Esophagus (tissue), 2 donors: ENCODE results near the gene PADI1. TPM values are rescaled to one million over a fixed set of nuclear protein-coding genes. Genes with fewer than 3 reads are reported as not detected.

Experiments used
- polyA plus RNA-seq, 2 donors: library from polyadenylated mRNA; stranded (reverse); fragments of 200-250 nt; gene quantifications; one replicate each; pipeline ENCODE4 v1.2.3, GENCODE V29; 2013
- donor health status: healthy with polysubstance abuse.
- donor health status: Bipolar disorder and iron deficiency.

PADI1 gene
- polyA plus RNA-seq, 2 donors = 162 to 398 TPM

Other genes with a start within 250 kb of the PADI1 start
- 1 to 10 TPM; 1.5 to 1.9 TPM for gene MFAP2, start 224.5 kb upstream of the PADI1 start, polyA plus RNA-seq
- 10 to 100 TPM; 26.5 to 30.7 TPM for gene ATP13A2, start 193.2 kb upstream of the PADI1 start, polyA plus RNA-seq
- gene SDHB, start 151.1 kb upstream of the PADI1 start, polyA plus RNA-seq = 100 to 1,000 TPM in 1 of 2 donors, 10 to 100 TPM in 1; 36.5 to 102 TPM
- under 1 TPM; 0.43 to 0.58 TPM for gene PADI2, start 85.7 kb upstream of the PADI1 start, polyA plus RNA-seq
- gene PADI3, start 44.0 kb downstream of the PADI1 start, polyA plus RNA-seq = 10 to 100 TPM; 14.1 to 31.0 TPM
- gene PADI4, start 103.1 kb downstream of the PADI1 start, polyA plus RNA-seq = under 1 TPM; 0.02 to 0.12 TPM
- gene PADI6, start 167.1 kb downstream of the PADI1 start, polyA plus RNA-seq = not detected
- gene RCC2, start 234.5 kb downstream of the PADI1 start, polyA plus RNA-seq = 10 to 100 TPM; 48.8 TPM